Osteoblast (primary cell): Measurements from ENCODE around the gene SOBP. TPM values are rescaled to one million over a fixed set of nuclear protein-coding genes. Genes with fewer than 3 reads are reported as not detected.

Experiments
- DNase-seq: peaks from one replicate; pipeline ENCODE4 v3.0.0; 2011; ENCODE audit warnings: low spot score, mixed read lengths; ENCODE audit not compliant: insufficient read length; ENCODE audit errors: missing footprints
- H2AFZ ChIP-seq: 2 replicates; pipeline ENCODE4 v1.6.0; 2011; ENCODE audit warnings: mild to moderate bottlenecking, low read length
- H3K27ac ChIP-seq: 2 replicates; pipeline ENCODE4 v1.5.1; 2011; ENCODE audit warnings: mild to moderate bottlenecking, low read depth, low read length, moderate library complexity
- H3K27me3 ChIP-seq: 2 replicates; pipeline ENCODE4 v1.6.0; 2012; ENCODE audit warnings: mild to moderate bottlenecking, control low read depth, inconsistent platforms, low read length, moderate library complexity; ENCODE audit not compliant: insufficient read depth
- H3K36me3 ChIP-seq: 2 replicates; pipeline ENCODE4 v1.5.1; 2011; ENCODE audit warnings: mild to moderate bottlenecking, low read length, control low read depth, moderate library complexity; ENCODE audit not compliant: insufficient read depth
- H3K4me1 ChIP-seq: 2 replicates; pipeline ENCODE4 v1.5.1; 2011; ENCODE audit warnings: mild to moderate bottlenecking, low read length, control low read depth, moderate library complexity; ENCODE audit not compliant: insufficient read depth
- H3K4me2 ChIP-seq: 2 replicates; pipeline ENCODE4 v1.6.0; 2011; ENCODE audit warnings: mild to moderate bottlenecking, low read length; ENCODE audit not compliant: insufficient read depth
- H3K4me3 ChIP-seq: fragments of 200-600 bp; sonication (generic); 3 replicates; pipeline ENCODE4 v1.5.1; 2012; ENCODE audit warnings: mild to moderate bottlenecking, low read length, inconsistent platforms; ENCODE audit not compliant: insufficient read depth
- H3K79me2 ChIP-seq: 2 replicates; pipeline ENCODE4 v1.6.0; 2012; ENCODE audit warnings: mild to moderate bottlenecking, low read length, control low read depth, inconsistent platforms; ENCODE audit not compliant: insufficient read depth
- H3K9me3 ChIP-seq: 2 replicates; pipeline ENCODE4 v1.5.1; 2011; ENCODE audit warnings: low read depth, low read length, control low read depth
- H4K20me1 ChIP-seq: 2 replicates; pipeline ENCODE4 v1.6.0; 2012; ENCODE audit warnings: mild to moderate bottlenecking, low read length, control low read depth; ENCODE audit not compliant: insufficient read depth
- CTCF ChIP-seq: IDR thresholded peaks from 2 replicates; pipeline ENCODE4 v1.5.1; 2011; ENCODE audit warnings: mild to moderate bottlenecking, low read depth, low read length, moderate library complexity; ENCODE audit errors: extremely low read depth
- total RNA-seq: library from RNA; depleted of rRNA; stranded (reverse); fragments of >200 nt; gene quantifications from 2 replicates; pipeline ENCODE4 v1.2.3, GENCODE V29; 2012

SOBP gene
- total RNA-seq, 1 donor, result 3.6 TPM

- Histone ChIP-seq H3K4me2 (no peak overlapping the region), H3K79me2 (no peaks in the 10 kb centered on the region), H3K4me1 (no peaks in the 10 kb centered on the region), H2AFZ (no peak overlapping the region), H4K20me1 (no peaks in the 10 kb centered on the region), H3K9me3 (no peaks in the 10 kb centered on the region), H3K36me3 (no peaks in the 10 kb centered on the region), H3K4me3 (no peak overlapping the region), H3K27ac (no peak overlapping the region), H3K27me3 (peaks cover 6% of the 10 kb centered on the region)
- TF ChIP-seq CTCF, result no peak
- no peak for DNase-seq
Observed at GRCh38 chr6:107591346-107591745, 101.4 kb downstream of the SOBP start.

GRCh38 chr6:107592806-107593205 is 102.9 kb downstream of the SOBP start:
- DNase-seq, result no peak
- Histone ChIP-seq H3K79me2 (no peaks in the 10 kb centered on the region), H2AFZ (no peak overlapping the region), H3K27me3 (peaks cover 6% of the 10 kb centered on the region), H4K20me1 (no peaks in the 10 kb centered on the region), H3K36me3 (no peaks in the 10 kb centered on the region), H3K4me1 (no peaks in the 10 kb centered on the region), H3K4me3 (no peak overlapping the region), H3K4me2 (no peak overlapping the region), H3K27ac (no peak overlapping the region), H3K9me3 (no peaks in the 10 kb centered on the region)
- no peak for TF ChIP-seq CTCF

- H2AFZ ChIP-seq, result no peak overlapping the region
- H3K4me2 ChIP-seq, result no peak overlapping the region
- no peaks in the 10 kb centered on the region for H4K20me1 ChIP-seq
- H3K27me3 ChIP-seq, result peaks cover 6% of the 10 kb centered on the region
- no peak for DNase-seq
- H3K36me3 ChIP-seq, result no peaks in the 10 kb centered on the region
- no peak for TF ChIP-seq CTCF
- H3K4me1 ChIP-seq, result no peaks in the 10 kb centered on the region
- H3K9me3 ChIP-seq, result no peaks in the 10 kb centered on the region
- no peak overlapping the region for H3K4me3 ChIP-seq
- no peaks in the 10 kb centered on the region for H3K79me2 ChIP-seq
- H3K27ac ChIP-seq, result no peak overlapping the region
Observed at GRCh38 chr6:107594736-107595135, 104.8 kb downstream of the SOBP start.

GRCh38 chr6:107598091-107598490 is 108.2 kb downstream of the SOBP start:
- no peaks in the 10 kb centered on the region for H3K9me3 ChIP-seq
- H3K4me2 ChIP-seq, result no peak overlapping the region
- no peaks in the 10 kb centered on the region for H4K20me1 ChIP-seq
- H3K27ac ChIP-seq, result no peak overlapping the region
- TF ChIP-seq CTCF, result no peak
- no peaks in the 10 kb centered on the region for H3K4me1 ChIP-seq
- no peaks in the 10 kb centered on the region for H3K36me3 ChIP-seq
- no peak for DNase-seq
- no peaks in the 10 kb centered on the region for H3K79me2 ChIP-seq
- H3K27me3 ChIP-seq, result no peaks in the 10 kb centered on the region
- no peak overlapping the region for H3K4me3 ChIP-seq
- H2AFZ ChIP-seq, result no peak overlapping the region
